Raji (cell line): ENCODE data around the gene CDK11B.

Experiments used
- POLR2A ChIP-seq: IDR thresholded peaks from 2 replicates; pipeline ENCODE4 v1.6.1; 2011; ENCODE audit warnings: low read depth, low read length, control low read depth; ENCODE audit not compliant: insufficient read depth

Gene CDK11B

DNA sequence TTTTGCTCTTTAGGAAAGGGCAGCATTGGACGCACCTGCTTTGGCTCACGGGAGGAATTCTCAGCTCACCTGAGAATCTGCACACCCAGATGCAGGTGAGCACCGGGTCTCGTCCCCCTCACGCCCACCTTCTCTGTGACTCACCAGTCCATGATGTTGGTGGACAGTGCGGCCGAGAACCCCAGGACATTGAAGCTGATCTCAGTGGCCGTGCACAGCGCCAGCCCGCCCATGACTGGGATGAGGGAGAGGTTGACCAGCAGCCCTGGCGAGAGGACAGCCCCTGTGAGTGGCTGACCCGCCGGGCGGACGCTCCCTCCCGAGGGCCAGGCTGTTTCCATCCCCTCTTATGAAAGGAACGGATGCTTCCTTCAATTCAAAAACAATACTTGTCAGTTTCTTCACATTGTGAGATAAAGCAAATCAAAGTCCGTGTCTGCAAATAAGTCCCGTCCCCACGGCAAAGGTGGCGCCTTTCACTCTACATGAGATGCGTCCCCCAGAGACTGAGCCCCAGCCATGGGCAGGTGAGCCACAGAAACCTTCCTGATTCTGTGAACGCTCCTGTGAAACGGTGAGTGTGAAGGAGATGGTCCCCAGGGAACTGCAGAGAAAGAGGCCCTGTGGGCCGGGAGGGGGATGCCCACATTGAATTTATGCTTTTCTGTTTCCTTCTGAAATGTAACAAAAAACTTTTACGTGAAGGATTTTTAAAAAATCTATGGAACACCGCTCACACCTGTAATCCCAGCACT, 12.7 kb upstream of the CDK11B start:
- TF ChIP-seq POLR2A: no peak

DNA sequence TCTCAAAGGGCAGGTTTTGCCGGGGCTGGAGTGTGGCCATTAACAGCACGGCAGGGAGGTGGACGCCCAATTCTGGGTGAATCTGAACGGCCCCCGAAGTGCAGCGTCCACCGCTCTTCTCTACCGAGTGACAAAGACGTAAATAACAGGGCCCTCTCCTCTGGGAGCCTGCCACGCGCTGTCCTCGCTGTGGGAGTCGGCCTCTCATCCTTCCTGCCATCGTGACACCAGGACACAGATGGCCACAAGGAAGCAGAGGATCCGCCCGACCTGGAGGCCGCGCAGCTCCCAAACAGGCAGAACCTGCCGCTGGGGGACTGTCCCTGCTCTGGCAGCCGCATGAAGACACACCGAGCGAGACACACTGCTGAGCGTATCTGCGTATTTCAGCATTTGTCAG, 12.1 kb upstream of the CDK11B start:
- TF ChIP-seq POLR2A: no peak

DNA sequence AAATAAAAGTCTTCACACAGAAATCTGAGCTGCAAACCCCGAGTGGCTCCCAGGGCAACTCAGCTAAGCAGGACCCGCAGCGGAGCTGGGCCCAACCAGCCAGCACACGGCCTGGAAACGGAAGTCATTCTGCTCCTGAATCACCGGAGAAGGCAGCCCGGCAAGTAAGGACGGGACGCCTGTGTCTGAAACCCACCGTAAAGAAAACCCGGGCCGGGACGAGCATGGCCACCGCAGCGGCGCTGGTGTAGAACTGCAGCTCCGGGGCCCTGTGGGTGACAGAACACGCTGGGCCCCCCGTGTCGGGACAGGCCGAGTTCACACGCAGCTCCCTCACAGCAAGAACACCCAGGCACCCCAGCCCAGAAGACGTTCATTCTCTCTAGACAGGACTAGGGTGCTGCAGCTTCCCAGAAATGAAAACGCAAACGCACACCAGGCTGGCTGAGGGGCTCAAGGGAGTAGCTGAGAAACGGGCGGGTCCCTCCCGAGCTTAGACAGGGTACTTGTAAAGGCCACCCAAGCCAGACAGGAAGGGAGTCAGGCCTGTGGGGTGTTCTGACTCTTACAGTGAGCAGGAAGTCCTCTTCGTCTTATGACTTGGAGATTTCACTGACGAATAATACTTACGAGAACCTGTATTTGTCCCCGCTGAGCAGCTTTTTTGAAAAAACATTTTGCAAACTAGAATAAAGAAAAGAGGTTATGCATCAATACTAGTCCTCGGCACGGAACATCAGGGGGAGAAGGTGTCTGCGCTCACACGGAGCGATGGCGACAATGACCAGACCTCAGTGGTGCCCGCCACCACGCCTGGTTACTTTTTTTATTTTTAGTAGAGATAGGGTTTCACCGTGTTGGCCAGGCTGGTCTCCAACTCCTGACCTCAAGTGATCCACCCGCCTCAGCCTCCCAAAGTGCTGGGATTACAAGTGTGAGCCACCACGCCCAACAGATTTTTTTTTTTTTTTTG, 10.9 kb upstream of the CDK11B start:
- no peak for TF ChIP-seq POLR2A

DNA sequence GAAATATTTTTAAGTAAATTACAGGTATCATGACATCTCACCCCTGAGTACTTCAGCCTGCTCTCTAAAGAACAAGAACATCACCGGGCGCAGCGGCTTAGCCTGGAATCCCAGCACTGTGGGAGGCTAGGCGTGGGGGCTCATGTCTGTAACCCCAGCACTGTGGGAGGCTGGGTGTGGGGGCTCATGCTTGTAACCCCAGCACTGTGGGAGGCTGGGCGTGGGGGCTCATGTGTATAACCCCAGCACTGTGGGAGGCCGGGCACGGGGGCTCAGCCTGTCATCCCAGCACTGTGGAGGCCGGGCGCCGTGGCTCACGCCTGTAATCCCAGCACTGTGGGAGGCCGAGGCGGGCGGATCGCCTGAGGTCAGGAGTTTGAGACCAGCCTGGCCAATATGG, 7.7 kb upstream of the CDK11B start:
- no peak for TF ChIP-seq POLR2A

DNA sequence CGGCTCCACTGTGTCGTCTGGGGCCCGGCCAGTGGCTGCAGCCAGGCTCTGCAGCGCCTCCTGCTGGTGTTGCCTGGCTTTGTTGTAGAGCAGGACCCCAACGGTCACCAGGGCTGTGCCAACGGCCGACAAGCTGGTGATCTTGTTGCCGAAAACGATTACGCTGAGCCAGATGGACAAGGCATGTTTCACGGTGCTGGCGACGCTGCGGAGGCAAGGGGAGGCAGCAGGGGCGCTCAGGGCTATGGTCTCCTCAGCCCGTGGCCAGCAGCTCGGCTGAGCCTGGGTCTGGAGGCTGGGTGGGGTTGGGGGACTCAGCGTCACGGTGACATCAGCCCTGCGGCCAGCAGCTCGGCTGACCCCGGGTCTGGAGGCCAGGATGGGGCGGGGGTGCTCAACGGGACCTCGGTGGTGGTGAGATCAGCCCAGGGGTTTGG, 7.0 kb upstream of the CDK11B start:
- TF ChIP-seq POLR2A: no peak

DNA sequence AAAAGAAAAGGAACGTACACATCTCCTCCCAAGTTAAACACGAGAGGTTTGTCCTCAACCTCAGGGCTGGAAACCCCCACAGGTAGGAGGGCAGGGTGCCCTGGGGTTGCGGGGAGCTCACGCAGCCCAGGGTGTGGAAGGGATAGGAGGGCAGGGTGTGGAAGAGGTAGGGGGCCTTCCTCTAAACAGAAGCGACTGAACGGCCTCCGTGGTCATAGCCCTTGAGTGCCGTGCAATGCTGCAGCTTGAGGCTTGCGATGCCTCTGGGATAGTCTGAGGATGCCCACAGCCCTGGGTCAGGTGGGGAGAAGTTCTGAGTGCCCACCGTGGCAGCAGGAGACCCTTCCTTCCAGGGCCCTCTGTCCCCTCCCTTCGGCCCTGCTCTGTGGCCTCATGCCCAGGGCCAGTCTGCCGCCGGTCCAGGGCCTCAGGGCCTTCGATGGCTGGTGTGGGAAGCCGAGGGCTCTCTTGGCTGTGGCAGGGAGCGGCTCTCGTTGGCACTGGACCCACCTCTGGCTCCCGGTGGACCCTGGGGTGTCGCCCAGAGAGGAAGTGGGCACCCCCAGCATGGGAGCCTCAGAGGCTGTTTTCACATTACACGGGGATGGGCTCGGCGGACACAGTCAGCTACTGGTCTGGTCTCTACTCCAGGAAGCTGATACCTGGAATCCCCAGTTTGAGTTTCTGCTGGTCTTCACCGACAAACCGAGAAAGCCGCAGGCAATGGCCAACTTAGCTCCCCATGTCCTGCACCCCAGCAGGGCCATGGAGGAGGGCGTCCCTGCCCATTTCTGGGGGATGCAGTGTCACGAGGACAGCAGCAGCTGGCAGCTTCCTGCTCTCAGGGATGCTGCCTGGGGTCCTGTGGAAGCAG, 6.4 kb upstream of the CDK11B start:
- no peak for TF ChIP-seq POLR2A

DNA sequence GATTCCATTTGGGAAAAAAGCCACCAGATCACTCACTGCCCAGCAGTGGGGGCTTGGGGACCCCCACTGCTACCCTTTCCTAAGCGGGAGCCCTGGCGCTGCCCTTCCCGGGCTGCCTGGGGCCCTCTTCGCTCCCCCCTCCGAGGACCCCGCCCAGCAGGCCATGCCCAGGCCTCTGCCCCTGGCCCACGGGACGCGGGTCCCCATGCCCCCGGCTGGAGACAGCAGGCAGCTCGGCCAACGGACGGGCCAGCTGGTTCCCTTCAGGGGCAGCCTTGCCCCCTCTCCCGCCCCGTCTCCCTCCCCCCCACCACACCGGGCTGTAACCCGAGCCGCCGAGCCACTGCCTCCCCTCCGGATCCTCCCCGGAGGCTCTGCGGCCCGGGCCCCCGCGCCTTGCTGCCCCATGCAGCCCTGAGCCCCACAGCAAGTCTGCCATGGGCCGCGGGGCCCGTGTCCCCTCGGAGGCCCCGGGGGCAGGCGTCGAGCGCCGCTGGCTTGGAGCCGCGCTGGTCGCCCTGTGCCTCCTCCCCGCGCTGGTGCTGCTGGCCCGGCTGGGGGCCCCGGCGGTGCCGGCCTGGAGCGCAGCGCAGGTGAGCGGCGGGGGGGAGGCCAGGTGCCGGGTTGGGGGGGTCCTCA, 26.9 kb downstream of the CDK11B start, which contains the start of gene MMP23B:
MMP23B (plus strand) TSS at position 392 of the 639 bp plus-strand sequence; CDS start at position 438, 46 bp downstream.
- TF ChIP-seq POLR2A: no peak

DNA sequence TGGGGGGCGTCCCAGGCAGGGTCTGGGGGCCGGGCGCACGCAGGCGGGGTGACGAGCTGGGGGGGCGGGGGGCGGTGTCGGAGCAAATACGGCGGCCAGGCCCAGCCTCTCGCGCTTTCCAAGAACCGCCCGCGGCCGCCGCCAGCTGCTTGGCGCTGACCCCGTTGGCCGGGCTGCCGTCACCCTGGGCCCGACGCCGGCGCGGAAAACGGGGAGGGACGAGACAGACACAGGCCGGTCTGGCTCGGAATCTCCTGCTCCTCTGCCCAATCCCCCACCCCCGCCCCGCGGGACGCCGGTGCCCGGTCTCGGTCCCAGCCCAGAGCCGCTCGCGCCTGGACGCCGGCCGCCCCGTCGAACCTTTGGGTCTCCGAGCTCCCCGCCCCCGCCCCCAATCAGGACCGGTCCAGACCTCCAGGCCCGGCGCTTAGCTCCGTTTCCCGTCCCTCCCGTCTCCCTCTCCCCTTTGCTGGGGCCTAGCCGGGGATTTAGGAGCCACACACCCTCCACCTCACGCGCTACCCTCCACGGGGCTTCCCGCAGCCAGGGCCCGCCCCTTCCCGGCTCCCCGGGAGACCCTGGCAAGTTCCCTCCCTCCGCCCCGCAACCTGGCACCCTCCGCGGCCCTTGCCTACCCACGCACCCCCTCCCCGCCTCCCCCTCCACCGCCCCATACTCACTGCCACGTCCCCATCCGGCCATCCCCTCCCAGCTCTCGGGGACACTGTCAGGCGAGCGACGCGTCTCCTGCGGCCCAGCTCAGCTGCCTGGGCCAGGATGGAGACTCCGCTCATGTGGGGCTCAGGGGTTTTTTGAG, 27.6 kb downstream of the CDK11B start:
- no peak for TF ChIP-seq POLR2A

DNA sequence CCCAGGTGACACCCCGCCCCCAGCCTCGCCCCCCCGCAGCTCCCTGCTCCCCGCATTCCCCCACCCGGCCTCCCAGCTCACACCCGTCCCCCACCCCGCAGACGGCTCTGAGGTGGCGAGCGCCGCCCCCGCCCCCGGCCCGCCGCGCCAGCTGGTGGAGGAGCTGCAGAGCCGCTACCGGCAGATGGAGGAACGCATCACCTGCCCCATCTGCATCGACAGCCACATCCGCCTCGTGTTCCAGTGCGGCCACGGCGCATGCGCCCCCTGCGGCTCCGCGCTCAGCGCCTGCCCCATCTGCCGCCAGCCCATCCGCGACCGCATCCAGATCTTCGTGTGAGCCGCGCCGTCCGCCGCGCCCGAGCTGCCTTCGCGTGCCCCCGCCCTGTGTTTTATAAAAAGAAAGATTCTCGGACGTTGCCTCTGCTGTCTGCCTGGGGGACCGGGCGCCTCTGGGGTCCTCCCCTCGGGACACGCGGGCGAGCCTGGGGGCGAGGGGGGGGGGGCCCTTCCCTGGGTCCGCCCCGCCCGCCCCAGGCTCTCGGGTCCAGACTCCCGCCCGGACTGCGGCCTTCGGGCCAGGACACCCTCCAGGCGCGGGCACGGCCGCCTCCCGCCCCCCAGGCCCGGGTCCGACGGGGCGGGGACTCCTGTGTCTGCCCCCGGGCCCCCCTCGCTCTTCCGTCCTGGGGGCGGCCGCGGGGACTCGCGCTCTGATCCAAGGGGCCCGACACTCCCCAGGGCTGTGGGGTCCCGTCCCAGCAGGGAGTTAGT, 28.4 kb downstream of the CDK11B start:
- no peak for TF ChIP-seq POLR2A

DNA sequence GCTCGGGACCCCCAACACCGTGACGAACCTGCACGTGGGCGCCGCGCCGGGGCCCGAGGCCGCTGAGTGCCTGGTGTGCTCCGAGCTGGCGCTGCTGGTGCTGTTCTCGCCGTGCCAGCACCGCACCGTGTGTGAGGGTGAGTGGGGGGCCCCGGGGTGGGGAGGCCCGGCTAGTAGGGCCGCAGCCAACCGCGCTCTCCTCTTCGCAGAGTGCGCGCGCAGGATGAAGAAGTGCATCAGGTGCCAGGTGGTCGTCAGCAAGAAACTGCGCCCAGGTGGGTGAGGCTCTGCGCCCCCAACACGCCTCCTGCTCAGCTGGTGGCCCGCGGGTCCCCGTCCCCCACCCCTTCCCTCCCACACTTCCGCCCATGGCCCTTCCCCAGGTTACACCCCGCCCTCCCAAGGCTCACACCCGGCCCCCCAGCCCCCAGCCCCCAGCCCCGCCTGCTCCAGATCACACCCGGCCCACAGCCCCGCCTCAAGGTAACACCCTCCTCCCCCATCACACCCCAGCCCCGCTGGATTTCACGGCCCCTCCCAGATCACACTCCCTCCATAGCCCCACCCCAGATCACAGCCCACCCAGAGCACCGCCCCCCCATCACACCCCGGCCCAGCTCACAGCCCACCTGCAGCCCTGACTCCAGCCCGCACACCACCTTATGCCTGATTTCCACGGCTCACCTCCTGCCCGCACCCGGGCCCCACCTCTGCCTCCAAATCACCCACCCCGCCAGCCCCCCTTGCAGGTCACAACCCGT, 29.2 kb downstream of the CDK11B start:
- no peak for TF ChIP-seq POLR2A

DNA sequence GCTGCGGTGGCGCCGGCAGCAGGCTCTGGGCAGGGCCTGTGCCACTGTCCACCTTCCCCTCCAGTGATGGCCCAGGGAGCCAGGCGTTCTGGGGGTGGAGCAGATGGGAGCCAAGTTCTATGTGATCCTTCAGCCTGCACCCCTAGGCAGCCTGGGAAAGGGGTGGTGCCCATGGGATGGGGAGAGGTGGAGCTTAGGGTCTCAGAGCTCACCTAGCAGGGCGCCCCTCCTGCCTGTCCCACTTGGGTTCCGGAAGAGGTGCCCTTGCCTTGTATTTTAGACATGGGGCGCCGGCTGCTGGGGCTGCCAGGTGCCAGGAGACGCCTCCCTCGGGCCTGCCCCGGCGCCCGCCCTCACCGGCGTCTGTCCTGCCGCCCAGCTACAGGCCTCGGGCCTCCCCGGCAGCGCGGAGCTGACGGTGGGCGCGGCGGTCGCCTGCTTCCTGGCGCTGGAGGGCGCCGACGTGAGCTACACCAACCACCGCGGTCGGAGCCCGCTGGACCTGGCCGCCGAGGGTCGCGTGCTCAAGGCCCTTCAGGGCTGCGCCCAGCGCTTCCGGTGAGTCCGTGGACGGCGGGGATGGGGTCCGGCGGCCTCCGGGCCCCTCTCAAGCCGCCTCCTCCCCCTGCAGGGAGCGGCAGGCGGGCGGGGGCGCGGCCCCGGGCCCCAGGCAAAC, 29.9 kb downstream of the CDK11B start:
- no peak for TF ChIP-seq POLR2A
